ENCODE data around the gene MAD1L1. TPM values are rescaled to one million over a fixed set of nuclear protein-coding genes. Genes with fewer than 3 reads are reported as not detected.

The MAD1L1 gene
- total and polyA plus RNA-seq, 2 of the 4 experiments (the other 2 are of a cell fraction), result 29.0 to 40.9 TPM

DNA sequence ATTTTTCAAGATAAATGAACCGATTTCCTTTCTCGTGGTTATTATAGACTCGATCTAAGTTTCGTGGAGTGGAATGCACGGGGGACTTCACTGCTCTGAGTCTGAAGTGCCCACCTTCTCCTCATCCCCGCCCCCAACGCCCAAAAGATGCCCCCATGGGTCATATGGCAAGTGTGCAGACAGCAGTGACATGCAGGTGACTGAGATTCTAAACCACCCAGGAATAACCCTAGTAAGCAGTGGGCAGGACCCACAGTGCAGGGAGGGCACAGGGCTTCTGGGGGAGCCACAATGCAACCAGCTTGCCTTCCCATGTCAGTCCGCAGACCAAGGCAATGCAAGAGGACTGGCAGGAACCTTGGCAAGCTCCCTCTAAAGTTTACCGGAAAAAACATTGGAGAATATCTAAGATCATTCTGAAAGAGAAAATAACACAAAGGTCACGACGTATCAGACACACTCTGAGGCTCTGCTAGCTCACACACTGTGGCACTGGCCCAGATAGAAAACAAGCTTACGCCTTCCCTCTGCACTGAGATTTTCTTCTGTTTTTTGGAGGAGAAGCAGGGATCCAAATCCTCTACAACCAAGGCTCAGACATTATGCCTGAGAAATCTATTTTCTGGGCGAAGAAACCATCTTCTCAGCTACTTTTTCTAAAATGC is 239.6 kb downstream of the MAD1L1 start:
- POLR2A ChIA-PET (ENCODE audit: unreplicated experiment), result no interaction called here
- H3K27ac ChIP-seq (ENCODE audit: insufficient read depth, low read length), result no peak overlapping the region

More for the DNA sequence above, 239.6 kb downstream of the MAD1L1 start:
- Histone ChIP-seq H3K79me1 (ENCODE audit: low read depth in 1 of 2, low read length in 2 of 2) (no peaks in the 10 kb centered on the region), H4K91ac (ENCODE audit: insufficient read depth, low read depth, low read length) (no peak overlapping the region), H3K36me3 (ENCODE audit: control insufficient read depth, insufficient read depth, low read length) (no peaks in the 10 kb centered on the region), H3K4ac (ENCODE audit: low read depth, low read length) (no peak overlapping the region), H3K4me2 (ENCODE audit: low read depth, low read length) (no peak overlapping the region), H4K8ac (ENCODE audit: low read depth in 2 of 2, low read length in 2 of 2) (no peak overlapping the region), H3K56ac (ENCODE audit: extremely low read depth, insufficient read depth, low read length) (no peak overlapping the region), H3K9me3 (ENCODE audit: control insufficient read depth, insufficient read depth, low read length) (no peaks in the 10 kb centered on the region), H2BK120ac (ENCODE audit: low read depth, low read length) (no peak overlapping the region), H2AK9ac (replicated peaks; ENCODE audit: low read depth, low read length, poor library complexity) (no peak overlapping the region), H2BK20ac (ENCODE audit: low read depth, low read length) (no peak overlapping the region), H3K23ac (ENCODE audit: low read depth, low read length) (no peak overlapping the region), H3K4me3 (ENCODE audit: insufficient read depth, low read depth, low read length) (no peak overlapping the region), H3K9me1 (ENCODE audit: insufficient read depth, low read length) (no peaks in the 10 kb centered on the region), H2BK15ac (ENCODE audit: low read depth, low read length) (no peak overlapping the region), H3K4me1 (ENCODE audit: control insufficient read depth, insufficient read depth, low read length) (no peaks in the 10 kb centered on the region), H3K9ac (ENCODE audit: low read depth, low read length) (no peak overlapping the region), H2AK5ac (ENCODE audit: low read depth, low read length) (no peak overlapping the region), H2BK5ac (ENCODE audit: low read depth, low read length, poor library complexity, severe bottlenecking) (no peak overlapping the region), H3K14ac (replicated peaks; ENCODE audit: low read depth, low read length) (no peak overlapping the region), H2AFZ (replicated peaks; ENCODE audit: low read length, poor library complexity) (no peak overlapping the region), H3K27me3 (ENCODE audit: control insufficient read depth, insufficient read depth, low read length) (no peaks in the 10 kb centered on the region), H4K5ac (ENCODE audit: low read depth, low read length) (no peak overlapping the region), H4K20me1 (ENCODE audit: insufficient read depth, low read length) (no peaks in the 10 kb centered on the region; the same call in 1 of the 2 replicates), H3K18ac (ENCODE audit: low read depth, low read length) (no peak overlapping the region)
- no peak for TF ChIP-seq RCOR1 (IDR thresholded peaks at IDR 0.05; ENCODE audit: insufficient replicate concordance, low read length)
- TF ChIP-seq RFX5 (IDR thresholded peaks at IDR 0.05; ENCODE audit: low read depth, low read length), result no peak
- TF ChIP-seq, protein P1, sequence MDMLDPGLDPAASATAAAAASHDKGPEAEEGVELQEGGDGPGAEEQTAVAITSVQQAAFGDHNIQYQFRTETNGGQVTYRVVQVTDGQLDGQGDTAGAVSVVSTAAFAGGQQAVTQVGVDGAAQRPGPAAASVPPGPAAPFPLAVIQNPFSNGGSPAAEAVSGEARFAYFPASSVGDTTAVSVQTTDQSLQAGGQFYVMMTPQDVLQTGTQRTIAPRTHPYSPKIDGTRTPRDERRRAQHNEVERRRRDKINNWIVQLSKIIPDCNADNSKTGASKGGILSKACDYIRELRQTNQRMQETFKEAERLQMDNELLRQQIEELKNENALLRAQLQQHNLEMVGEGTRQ (IDR thresholded peaks at IDR 0.05; ENCODE audit: low read depth, low read length), result no peak
- TF ChIP-seq NFE2L2 (IDR thresholded peaks at IDR 0.05; ENCODE audit: low read depth, low read length), result no peak
- no peak for TF ChIP-seq SMC3 (IDR thresholded peaks at IDR 0.05; ENCODE audit: low read depth, low read length)
- TF ChIP-seq POLR2A (IDR thresholded peaks at IDR 0.05; ENCODE audit: low read depth, low read length), result no peak
- TF ChIP-seq, protein P2, sequence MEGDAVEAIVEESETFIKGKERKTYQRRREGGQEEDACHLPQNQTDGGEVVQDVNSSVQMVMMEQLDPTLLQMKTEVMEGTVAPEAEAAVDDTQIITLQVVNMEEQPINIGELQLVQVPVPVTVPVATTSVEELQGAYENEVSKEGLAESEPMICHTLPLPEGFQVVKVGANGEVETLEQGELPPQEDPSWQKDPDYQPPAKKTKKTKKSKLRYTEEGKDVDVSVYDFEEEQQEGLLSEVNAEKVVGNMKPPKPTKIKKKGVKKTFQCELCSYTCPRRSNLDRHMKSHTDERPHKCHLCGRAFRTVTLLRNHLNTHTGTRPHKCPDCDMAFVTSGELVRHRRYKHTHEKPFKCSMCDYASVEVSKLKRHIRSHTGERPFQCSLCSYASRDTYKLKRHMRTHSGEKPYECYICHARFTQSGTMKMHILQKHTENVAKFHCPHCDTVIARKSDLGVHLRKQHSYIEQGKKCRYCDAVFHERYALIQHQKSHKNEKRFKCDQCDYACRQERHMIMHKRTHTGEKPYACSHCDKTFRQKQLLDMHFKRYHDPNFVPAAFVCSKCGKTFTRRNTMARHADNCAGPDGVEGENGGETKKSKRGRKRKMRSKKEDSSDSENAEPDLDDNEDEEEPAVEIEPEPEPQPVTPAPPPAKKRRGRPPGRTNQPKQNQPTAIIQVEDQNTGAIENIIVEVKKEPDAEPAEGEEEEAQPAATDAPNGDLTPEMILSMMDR (conservative IDR thresholded peaks at IDR 0.05; ENCODE audit: low read depth, low read length), result no peak
- TF ChIP-seq MAFK (IDR thresholded peaks at IDR 0.05; ENCODE audit: low read depth, low read length), result no peak
- TF ChIP-seq MXI1 (IDR thresholded peaks at IDR 0.05; ENCODE audit: borderline replicate concordance, low read depth, low read length), result no peak
- no peak for TF ChIP-seq FOS (IDR thresholded peaks at IDR 0.05; ENCODE audit: low read depth, low read length)
- TF ChIP-seq RAD21 (IDR thresholded peaks at IDR 0.05; ENCODE audit: low read length), result no peak
- TF ChIP-seq BHLHE40 (IDR thresholded peaks at IDR 0.05; ENCODE audit: low read depth, low read length), result no peak
- TF ChIP-seq MAZ (IDR thresholded peaks at IDR 0.05; ENCODE audit: borderline replicate concordance, low read depth, low read length), result no peak
- TF ChIP-seq CHD1 (IDR thresholded peaks at IDR 0.05; ENCODE audit: low read depth, low read length), result no peak
- TF ChIP-seq, protein P3, sequence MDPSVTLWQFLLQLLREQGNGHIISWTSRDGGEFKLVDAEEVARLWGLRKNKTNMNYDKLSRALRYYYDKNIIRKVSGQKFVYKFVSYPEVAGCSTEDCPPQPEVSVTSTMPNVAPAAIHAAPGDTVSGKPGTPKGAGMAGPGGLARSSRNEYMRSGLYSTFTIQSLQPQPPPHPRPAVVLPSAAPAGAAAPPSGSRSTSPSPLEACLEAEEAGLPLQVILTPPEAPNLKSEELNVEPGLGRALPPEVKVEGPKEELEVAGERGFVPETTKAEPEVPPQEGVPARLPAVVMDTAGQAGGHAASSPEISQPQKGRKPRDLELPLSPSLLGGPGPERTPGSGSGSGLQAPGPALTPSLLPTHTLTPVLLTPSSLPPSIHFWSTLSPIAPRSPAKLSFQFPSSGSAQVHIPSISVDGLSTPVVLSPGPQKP (IDR thresholded peaks at IDR 0.05; ENCODE audit: borderline replicate concordance, low read depth, low read length), result no peak
- TF ChIP-seq CEBPB (IDR thresholded peaks at IDR 0.05; ENCODE audit: low read depth, low read length), result no peak
- CTCF ChIA-PET, result no interaction called here
- in situ Hi-C loops (cut with MboI; ENCODE audit: low sequenced_read_pairs), result no loop called here
- no peak for ATAC-seq (ENCODE audit: low read depth)
- BruUV-seq (replicated peaks), result no TSS peak
- no peak for DNase-seq
- dilution Hi-C loops (cut with HindIII; ENCODE audit: low sequenced_read_pairs, unreplicated experiment), result no loop called here
- 85% methylated on average over 4 of the region's 13 CpGs; no CpG with 5 or more reads in 1 of the 2 experiments for WGBS, 2 experiments (ENCODE audit: extremely low coverage in 2 of 2, insufficient read length in 1 of 2)
- intact Hi-C loops (cut with micrococcal nuclease), result no loop called here
